Measurements from ENCODE around the gene HYLS1. TPM values are rescaled to one million over a fixed set of nuclear protein-coding genes. Genes with fewer than 3 reads are reported as not detected.
"Not testable (repeated sequence)": the region's sequence is repeated elsewhere in the genome, so short reads cannot be mapped to it uniquely, and the experiment has no call there.

The HYLS1 gene
- total RNA-seq (1 to 10 TPM; 3.0 to 7.7 (median 4.4) TPM), polyA plus RNA-seq (1 to 10 TPM; 4.0 to 4.6 (median 4.2) TPM)
- long read RNA-seq, donor 1, partial matches to known transcripts = 0 of 4 reads
- long read RNA-seq, donor 1, other reads (novel, unspliced or antisense) = 0 of 4 reads
- long read RNA-seq, donor 2, partial matches to known transcripts = 6 of 7 reads
- long read RNA-seq, donor 2, other reads (novel, unspliced or antisense) = 0 of 7 reads

GRCh38 chr11:125887373-125888324 is at the start of gene HYLS1:
HYLS1 (plus strand) TSS chr11:125887668; CDS start chr11:125899369, 11,701 bp downstream.
- TF ChIP-seq POLR2A (IDR thresholded peaks at IDR 0.05) = peak in 1 of 3 donors; percentile 77
- TF ChIP-seq, protein P1, sequence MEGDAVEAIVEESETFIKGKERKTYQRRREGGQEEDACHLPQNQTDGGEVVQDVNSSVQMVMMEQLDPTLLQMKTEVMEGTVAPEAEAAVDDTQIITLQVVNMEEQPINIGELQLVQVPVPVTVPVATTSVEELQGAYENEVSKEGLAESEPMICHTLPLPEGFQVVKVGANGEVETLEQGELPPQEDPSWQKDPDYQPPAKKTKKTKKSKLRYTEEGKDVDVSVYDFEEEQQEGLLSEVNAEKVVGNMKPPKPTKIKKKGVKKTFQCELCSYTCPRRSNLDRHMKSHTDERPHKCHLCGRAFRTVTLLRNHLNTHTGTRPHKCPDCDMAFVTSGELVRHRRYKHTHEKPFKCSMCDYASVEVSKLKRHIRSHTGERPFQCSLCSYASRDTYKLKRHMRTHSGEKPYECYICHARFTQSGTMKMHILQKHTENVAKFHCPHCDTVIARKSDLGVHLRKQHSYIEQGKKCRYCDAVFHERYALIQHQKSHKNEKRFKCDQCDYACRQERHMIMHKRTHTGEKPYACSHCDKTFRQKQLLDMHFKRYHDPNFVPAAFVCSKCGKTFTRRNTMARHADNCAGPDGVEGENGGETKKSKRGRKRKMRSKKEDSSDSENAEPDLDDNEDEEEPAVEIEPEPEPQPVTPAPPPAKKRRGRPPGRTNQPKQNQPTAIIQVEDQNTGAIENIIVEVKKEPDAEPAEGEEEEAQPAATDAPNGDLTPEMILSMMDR (IDR thresholded peaks at IDR 0.05 in 8 of 11, conservative IDR thresholded peaks at IDR 0.05 in 3 of 11) = peak in 7 of 11 experiments; percentile 5 to 48 (median 32)
- peak; percentile 91 to 98 (median 96) for TF ChIP-seq POLR2AphosphoS5 (IDR thresholded peaks at IDR 0.05)
- peaks cover 0 to 39% (median 25%) of the 10 kb centered on the region in 6 donors for H3K4me1 ChIP-seq
- peak within 1 kb of the TSS; percentile 59 to 99 (median 86) for H3K4me3 ChIP-seq
- DNase-seq = peak; percentile 98
- no peaks in the 10 kb centered on the region for H3K9me3 ChIP-seq
- H3K36me3 ChIP-seq = peaks cover 0 to 13% (median 4%) of the 10 kb centered on the region in 6 donors
- no peaks in the 10 kb centered on the region for H3K27me3 ChIP-seq (replicated peaks in 1 of 7)
- intact Hi-C loops (cut with DNase I; ENCODE audit: low total_unique reads) = no loop called here
- peak within 1 kb of the TSS; percentile 81 to 97 (median 95) for H3K27ac ChIP-seq
- WGBS, 5 donors = 0 to 1% (median 0%) methylated on average over 72 to 91 of the region's 91 CpGs

DNA sequence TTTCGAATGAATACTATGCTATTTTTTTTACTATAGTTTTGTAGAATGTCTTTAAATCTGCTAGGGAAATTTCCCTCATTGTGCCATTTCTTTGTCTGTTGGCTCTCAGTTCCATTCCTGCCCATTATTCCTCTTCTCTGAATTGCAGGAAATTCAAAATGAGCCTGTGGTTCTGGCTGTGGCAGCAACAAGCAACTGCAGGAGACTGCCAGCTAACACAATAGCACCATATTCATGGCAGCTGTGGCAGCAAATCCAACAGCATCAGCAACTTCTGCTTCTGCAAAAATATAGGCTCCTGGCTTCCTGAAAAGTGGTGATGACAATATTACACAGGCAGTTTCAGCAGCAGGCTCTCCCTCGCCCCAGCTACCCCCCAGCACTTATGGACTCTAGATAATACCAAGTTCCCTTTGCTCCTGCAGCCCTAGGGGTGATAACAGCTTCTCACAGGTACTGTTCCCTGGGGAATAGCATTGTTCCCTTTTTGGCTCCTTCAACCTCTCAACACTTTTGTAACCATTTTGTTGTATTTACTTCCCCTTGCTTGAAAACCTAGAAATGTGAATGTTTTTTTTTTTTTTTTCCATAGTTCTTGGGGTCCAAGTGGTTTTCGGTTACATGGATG is 45.0 kb upstream of the HYLS1 start:
- Histone ChIP-seq H3K27me3 (replicated peaks in 1 of 7) (no peaks in the 10 kb centered on the region), H3K27ac (no peak overlapping the region), H3K4me3 (no peak overlapping the region), H3K4me1 (no peaks in the 10 kb centered on the region), H3K9me3 (peaks cover 2 to 37% (median 27%) of the 10 kb centered on the region in 8 donors), H3K36me3 (no peaks in the 10 kb centered on the region)
- intact Hi-C loops (cut with DNase I; ENCODE audit: low total_unique reads) = no loop called here
- DNase-seq = no peak
- WGBS, 5 donors = 61 to 73% (median 69%) methylated on average over 3 of the region's 3 CpGs
- no peak for TF ChIP-seq POLR2AphosphoS5 (IDR thresholded peaks at IDR 0.05)
- no peak for TF ChIP-seq POLR2A (IDR thresholded peaks at IDR 0.05)
- TF ChIP-seq, protein P1 (IDR thresholded peaks at IDR 0.05 in 8 of 11, conservative IDR thresholded peaks at IDR 0.05 in 3 of 11) = no peak

- peaks cover 2 to 37% (median 27%) of the 10 kb centered on the region in 8 donors for H3K9me3 ChIP-seq
- no peak for DNase-seq
- no peak overlapping the region for H3K27ac ChIP-seq
- no peaks in the 10 kb centered on the region for H3K4me1 ChIP-seq
- H3K36me3 ChIP-seq = no peaks in the 10 kb centered on the region
- no peak overlapping the region for H3K4me3 ChIP-seq
- no peak for TF ChIP-seq POLR2A (IDR thresholded peaks at IDR 0.05)
- TF ChIP-seq, protein P1 (IDR thresholded peaks at IDR 0.05 in 8 of 11, conservative IDR thresholded peaks at IDR 0.05 in 3 of 11) = no peak
- TF ChIP-seq POLR2AphosphoS5 (IDR thresholded peaks at IDR 0.05) = no peak
- intact Hi-C loops (cut with DNase I; ENCODE audit: low total_unique reads) = no loop called here
- H3K27me3 ChIP-seq (replicated peaks in 1 of 7) = no peaks in the 10 kb centered on the region
These were observed 41.3 kb upstream of the HYLS1 start for GRCh38 chr11:125846188-125846587.

DNA sequence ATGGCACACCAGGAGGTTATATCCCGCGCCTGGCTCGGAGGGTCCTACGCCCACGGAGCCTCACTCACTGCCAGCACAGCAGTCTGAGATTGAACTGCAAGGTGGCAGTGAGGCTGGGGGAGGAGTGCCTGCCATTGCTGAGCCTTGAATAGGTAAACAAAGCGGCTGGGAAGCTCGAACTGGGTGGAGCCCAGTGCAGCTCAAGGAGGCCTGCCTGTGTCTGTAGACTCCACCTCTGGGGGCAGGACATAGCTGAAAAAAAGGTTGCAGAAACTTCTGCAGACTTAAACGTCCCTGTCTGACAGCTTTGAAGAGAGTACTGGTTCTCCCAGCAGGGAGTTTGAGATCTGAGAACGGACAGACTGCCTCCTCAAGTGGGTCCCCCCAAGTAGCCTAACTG is 29.8 kb upstream of the HYLS1 start:
- 80 to 87% (median 83%) methylated on average over 4 to 9 of the region's 9 CpGs for WGBS, 5 donors
- H3K4me3 ChIP-seq; DNase-seq; H3K36me3 ChIP-seq; H3K27ac ChIP-seq; H3K27me3 ChIP-seq (replicated peaks in 1 of 7); H3K4me1 ChIP-seq; intact Hi-C loops (cut with DNase I; ENCODE audit: low total_unique reads): not testable (repeated sequence)
- H3K9me3 ChIP-seq = peaks cover 0 to 22% (median 4%) of the 10 kb centered on the region in 8 donors

DNA sequence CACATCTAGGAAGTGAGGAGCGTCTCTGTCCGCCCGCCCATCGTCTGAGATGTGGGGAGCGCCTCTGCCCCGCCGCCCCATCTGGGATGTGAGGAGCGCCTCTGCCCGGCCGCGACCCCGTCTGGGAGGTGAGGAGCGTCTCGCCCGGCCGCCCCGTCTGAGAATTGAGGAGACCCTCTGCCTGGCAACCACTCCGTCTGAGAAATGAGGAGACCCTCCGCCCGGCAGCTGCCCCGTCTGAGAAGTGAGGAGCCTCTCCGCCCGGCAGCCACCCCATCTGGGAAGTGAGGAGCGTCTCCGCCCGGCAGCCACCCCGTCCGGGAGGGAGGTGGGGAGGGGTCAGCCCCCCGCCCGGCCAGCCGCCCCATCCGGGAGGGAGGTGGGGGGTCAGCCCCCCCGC is 24.7 kb upstream of the HYLS1 start:
- H3K27me3 ChIP-seq (replicated peaks in 1 of 7); intact Hi-C loops (cut with DNase I; ENCODE audit: low total_unique reads); DNase-seq; H3K4me1 ChIP-seq; H3K4me3 ChIP-seq; H3K27ac ChIP-seq; H3K36me3 ChIP-seq: not testable (repeated sequence)
- 95 to 99% (median 96%) methylated on average over 12 to 33 of the region's 33 CpGs; no CpG with 5 or more reads in 2 of the 5 donors for WGBS, 5 donors
- peaks cover 0 to 14% (median 0%) of the 10 kb centered on the region in 8 donors for H3K9me3 ChIP-seq

DNA sequence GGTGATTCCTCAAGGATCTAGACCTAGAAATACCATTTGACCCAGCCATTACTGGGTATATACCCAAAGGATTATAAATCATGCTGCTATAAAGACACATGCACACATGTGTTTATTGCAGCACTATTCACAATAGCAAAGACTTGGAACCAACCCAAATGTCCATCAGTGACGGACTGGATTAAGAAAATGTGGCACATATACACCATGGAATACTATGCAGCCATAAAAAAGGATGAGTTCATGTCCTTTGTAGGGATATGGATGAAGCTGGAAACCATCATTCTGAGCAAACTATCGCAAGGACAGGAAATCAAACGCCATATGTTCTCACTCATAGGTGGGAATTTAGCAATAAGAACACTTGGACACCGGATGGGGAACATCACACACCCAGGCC is 22.1 kb upstream of the HYLS1 start:
- H3K27ac ChIP-seq; DNase-seq; intact Hi-C loops (cut with DNase I; ENCODE audit: low total_unique reads); H3K9me3 ChIP-seq; H3K4me3 ChIP-seq; H3K4me1 ChIP-seq; H3K36me3 ChIP-seq; H3K27me3 ChIP-seq (replicated peaks in 1 of 7): not testable (repeated sequence)
- 90 to 98% (median 94%) methylated on average over 4 of the region's 4 CpGs for WGBS, 5 donors

Measured in spleen (tissue), 13 donors.